Measurements from ENCODE around the gene RTN3. TPM values are rescaled to one million over a fixed set of nuclear protein-coding genes. Genes with fewer than 3 reads are reported as not detected.

RTN3 gene
- total RNA-seq, 1 experiment from 2014 or later, result 95.0 TPM

- Histone ChIP-seq H3K9ac (ENCODE audit: low read length) (peak overlapping the region; percentile 80), H2AFZ (ENCODE audit: low read depth, low read length, poor library complexity, severe bottlenecking) (no peak overlapping the region), H3K27me3 (ENCODE audit: insufficient read depth, low read length) (no peaks in the 10 kb centered on the region), H3K27ac (ENCODE audit: low read depth, low read length) (peak overlapping the region; percentile 95), H4K20me1 (ENCODE audit: insufficient read depth) (peaks cover 7% of the 10 kb centered on the region; the same call in 1 of the 2 replicates), H3K4me1 (ENCODE audit: control insufficient read depth in 1 of 2, insufficient read depth in 2 of 2, low read length in 2 of 2) (peaks cover 13 to 20% of the 10 kb centered on the region in 2 experiments), H3K4me3 (replicated peaks in 1 of 2; ENCODE audit: low read depth in 1 of 2, low read length in 2 of 2) (peak overlapping the region; percentile 78 to 90), H3K36me3 (ENCODE audit: control insufficient read depth in 1 of 2, insufficient read depth in 2 of 2, low read length in 2 of 2) (no peaks in the 10 kb centered on the region), H3K79me2 (ENCODE audit: insufficient read depth, low read length) (peaks cover 55% of the 10 kb centered on the region), H3K9me2 (ENCODE audit: insufficient read depth) (no peaks in the 10 kb centered on the region), H3K9me3 (ENCODE audit: control insufficient read depth in 1 of 2, insufficient read depth in 1 of 2, low read depth in 1 of 2, low read length in 2 of 2) (no peaks in the 10 kb centered on the region), H3K4me2 (ENCODE audit: low read length) (peak overlapping the region; percentile 81)
- DNase-seq (ENCODE audit: low read depth, low spot score) (no peak), ATAC-seq (peak; percentile 2)
- intact Hi-C loops (cut with micrococcal nuclease), result no loop called here
- ChIA-PET CTCF (interaction anchor here (0.6 to 1.6 kb wide), 5 partner anchors 13 to 1794 kb away, joined by 3 to 8 read pairs (median 4); no protein-coding TSS in a partner anchor), RAD21 (ENCODE audit: low non-redundant PET in 1 of 2, low total read pairs in 2 of 2, uncharacterized antibody in 2 of 2, unreplicated experiment in 2 of 2) (interaction anchor here in 1 of 2 experiments (0.7 kb wide), 1 partner anchor 23 kb away, joined by 10 read pairs; no protein-coding TSS in a partner anchor), POLR2A (interaction anchor here (1.2 to 2.7 kb wide), 3 partner anchors 11 to 43 kb away, joined by 3 to 24 read pairs (median 4); partner anchors contain the start of gene ATL3)
- TF ChIP-seq SP1 (IDR thresholded peaks at IDR 0.05; ENCODE audit: low read depth) (peak; percentile 15; the same call in 1 of the 2 replicates), EGR1 (IDR thresholded peaks at IDR 0.05; ENCODE audit: low read depth) (no peak), ZFX (IDR thresholded peaks at IDR 0.05) (no peak)
- TF ChIP-seq, protein P1, sequence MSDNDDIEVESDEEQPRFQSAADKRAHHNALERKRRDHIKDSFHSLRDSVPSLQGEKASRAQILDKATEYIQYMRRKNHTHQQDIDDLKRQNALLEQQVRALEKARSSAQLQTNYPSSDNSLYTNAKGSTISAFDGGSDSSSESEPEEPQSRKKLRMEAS (IDR thresholded peaks at IDR 0.05), result no peak
- TF ChIP-seq, protein P2, sequence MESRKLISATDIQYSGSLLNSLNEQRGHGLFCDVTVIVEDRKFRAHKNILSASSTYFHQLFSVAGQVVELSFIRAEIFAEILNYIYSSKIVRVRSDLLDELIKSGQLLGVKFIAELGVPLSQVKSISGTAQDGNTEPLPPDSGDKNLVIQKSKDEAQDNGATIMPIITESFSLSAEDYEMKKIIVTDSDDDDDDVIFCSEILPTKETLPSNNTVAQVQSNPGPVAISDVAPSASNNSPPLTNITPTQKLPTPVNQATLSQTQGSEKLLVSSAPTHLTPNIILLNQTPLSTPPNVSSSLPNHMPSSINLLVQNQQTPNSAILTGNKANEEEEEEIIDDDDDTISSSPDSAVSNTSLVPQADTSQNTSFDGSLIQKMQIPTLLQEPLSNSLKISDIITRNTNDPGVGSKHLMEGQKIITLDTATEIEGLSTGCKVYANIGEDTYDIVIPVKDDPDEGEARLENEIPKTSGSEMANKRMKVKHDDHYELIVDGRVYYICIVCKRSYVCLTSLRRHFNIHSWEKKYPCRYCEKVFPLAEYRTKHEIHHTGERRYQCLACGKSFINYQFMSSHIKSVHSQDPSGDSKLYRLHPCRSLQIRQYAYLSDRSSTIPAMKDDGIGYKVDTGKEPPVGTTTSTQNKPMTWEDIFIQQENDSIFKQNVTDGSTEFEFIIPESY (IDR thresholded peaks at IDR 0.05; ENCODE audit: extremely low read depth, insufficient replicate concordance, low read length), result no peak
- TF ChIP-seq, protein P3, sequence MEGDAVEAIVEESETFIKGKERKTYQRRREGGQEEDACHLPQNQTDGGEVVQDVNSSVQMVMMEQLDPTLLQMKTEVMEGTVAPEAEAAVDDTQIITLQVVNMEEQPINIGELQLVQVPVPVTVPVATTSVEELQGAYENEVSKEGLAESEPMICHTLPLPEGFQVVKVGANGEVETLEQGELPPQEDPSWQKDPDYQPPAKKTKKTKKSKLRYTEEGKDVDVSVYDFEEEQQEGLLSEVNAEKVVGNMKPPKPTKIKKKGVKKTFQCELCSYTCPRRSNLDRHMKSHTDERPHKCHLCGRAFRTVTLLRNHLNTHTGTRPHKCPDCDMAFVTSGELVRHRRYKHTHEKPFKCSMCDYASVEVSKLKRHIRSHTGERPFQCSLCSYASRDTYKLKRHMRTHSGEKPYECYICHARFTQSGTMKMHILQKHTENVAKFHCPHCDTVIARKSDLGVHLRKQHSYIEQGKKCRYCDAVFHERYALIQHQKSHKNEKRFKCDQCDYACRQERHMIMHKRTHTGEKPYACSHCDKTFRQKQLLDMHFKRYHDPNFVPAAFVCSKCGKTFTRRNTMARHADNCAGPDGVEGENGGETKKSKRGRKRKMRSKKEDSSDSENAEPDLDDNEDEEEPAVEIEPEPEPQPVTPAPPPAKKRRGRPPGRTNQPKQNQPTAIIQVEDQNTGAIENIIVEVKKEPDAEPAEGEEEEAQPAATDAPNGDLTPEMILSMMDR (IDR thresholded peaks at IDR 0.05 in 2 of 3, conservative IDR thresholded peaks at IDR 0.05 in 1 of 3; ENCODE audit: borderline replicate concordance in 1 of 3, insufficient read depth in 1 of 3, low read depth in 2 of 3, low read length in 2 of 3), result peak in 2 of 3 experiments; percentile 22 to 50; a peak in 3 of 6 replicates
- BruUV-seq (replicated peaks), result TSS peak; percentile 67
Observed at GRCh38 chr11:63682066-63683021, 1.0 kb downstream of the RTN3 start.
